HepG2 (cell line): ENCODE results near the gene PA2G4. TPM values are rescaled to one million over a fixed set of nuclear protein-coding genes. Genes with fewer than 3 reads are reported as not detected.
A peak's percentile ranks its signal among the peaks of the same experiment; 100 is the strongest.

Experiments
- ATAC-seq: fragments of 200-7000 bp; cut with Tn5 transposase; 3 replicates; pipeline ENCODE4 v1.9.1; 2020; ENCODE audit warnings: mild to moderate bottlenecking, moderate library complexity
- BruUV-seq: library from RNA; stranded (reverse); fragments of 400-500 nt; replicated peaks from 2 replicates; lab custom pipeline; 2021; lab: Mats Ljungman, UMichigan
- CTCF ChIA-PET: fragments of 300-600 bp; formaldehyde crosslinking; extraction: SDS; loops from one replicate; lab custom pipeline; 2021; ENCODE audit warnings: low total read pairs, inconsistent platforms, low intra/inter-chr PET ratio; lab: Yijun Ruan, JAX
- POLR2A ChIA-PET: fragments of 350-600 bp; sonication (Branson Sonifier 250); formaldehyde crosslinking; loops from one replicate; lab custom pipeline; 2020; ENCODE audit warnings: antibody characterized with exemption, inconsistent platforms; lab: Yijun Ruan, JAX
- DNase-seq: peaks from one replicate; pipeline ENCODE4 v3.0.0-alpha.2; 2015; ENCODE audit warnings: low spot score
- FAIRE-seq: peaks from 3 replicates; lab custom pipeline; 2011; peaks lifted over from hg19 to GRCh38; lab: Jason Lieb, UNC
- H2AFZ ChIP-seq: one replicate; pipeline ENCODE4 v1.6.1; 2011; ENCODE audit warnings: low read length, inconsistent platforms
- H3K27ac ChIP-seq: fragments of 300-600 bp; 3 replicates; pipeline ENCODE4 v1.8.0; 2011; ENCODE audit warnings: mixed run types, mild to moderate bottlenecking, mixed read lengths, low read length, inconsistent platforms; ENCODE audit not compliant: insufficient read depth; ENCODE audit errors: extremely low read length
- H3K27me3 ChIP-seq, 2 experiments: fragments of 200-600 bp in 1 of 2; 2 replicates in 1 of 2; 3 replicates in 1 of 2; pipeline versions ENCODE4 v1.6.0 to v1.8.0; 2011; ENCODE audit warnings: low read length in 2 of 2, mild to moderate bottlenecking in 2 of 2, moderate library complexity in 2 of 2, inconsistent platforms in 1 of 2; ENCODE audit not compliant: insufficient read depth in 2 of 2, control insufficient read depth in 1 of 2
- H3K36me3 ChIP-seq, 2 experiments: fragments of 200-600 bp in 1 of 2; replicated peaks in 1 of 2; 2 replicates in 1 of 2; 3 replicates in 1 of 2; pipeline versions ENCODE4 v1.5.1 to v1.8.0; 2011; ENCODE audit warnings: low read length in 2 of 2, inconsistent platforms in 1 of 2; ENCODE audit not compliant: insufficient read depth in 2 of 2, control insufficient read depth in 1 of 2
- H3K4me1 ChIP-seq: 2 replicates; pipeline ENCODE4 v1.5.1; 2012; ENCODE audit warnings: low read length, inconsistent platforms; ENCODE audit not compliant: insufficient read depth
- H3K4me2 ChIP-seq: 2 replicates; pipeline ENCODE4 v1.6.0; 2011; ENCODE audit warnings: low read depth, low read length, inconsistent platforms
- H3K4me3 ChIP-seq, 3 experiments: fragments of 200-600 bp in 1 of 3; sonication (generic), shearing (Covaris generic) in 1 of 3; replicated peaks in 1 of 3; 2 replicates each; pipeline ENCODE4 v1.5.1; 2011 to 2016; ENCODE audit warnings: low read length in 3 of 3, inconsistent platforms in 2 of 3, low read depth in 2 of 3, mild to moderate bottlenecking in 2 of 3, control low read depth in 1 of 3, mixed read lengths in 1 of 3; ENCODE audit not compliant: insufficient read depth in 1 of 3
- H3K79me2 ChIP-seq: one replicate; pipeline ENCODE4 v1.6.1; 2011; ENCODE audit warnings: low read length, inconsistent platforms; ENCODE audit not compliant: insufficient read depth
- H3K9ac ChIP-seq: 2 replicates; pipeline ENCODE4 v1.6.0; 2011; ENCODE audit warnings: mild to moderate bottlenecking, low read depth, low read length, inconsistent platforms; ENCODE audit not compliant: insufficient read depth
- H3K9me3 ChIP-seq: 2 replicates; pipeline ENCODE4 v1.5.1; 2012; ENCODE audit warnings: mild to moderate bottlenecking, low read length
- H4K20me1 ChIP-seq: 2 replicates; pipeline ENCODE4 v1.6.0; 2011; ENCODE audit warnings: inconsistent platforms, mild to moderate bottlenecking, low read length, moderate library complexity; ENCODE audit not compliant: insufficient read depth
- ATM ChIP-seq: fragments of 450-650 bp; IDR thresholded peaks from 2 replicates; pipeline ENCODE4 v1.7.1; 2017; ENCODE audit warnings: mild to moderate bottlenecking, borderline replicate concordance
- DNMT1 ChIP-seq: sonication (generic); formaldehyde crosslinking; IDR thresholded peaks from 2 replicates; pipeline ENCODE4 v1.5.1; 2020; ENCODE audit warnings: mild to moderate bottlenecking, missing genetic modification reagents
- FOXP1 ChIP-seq, 2 experiments: fragments of 450-650 bp in 1 of 2; IDR thresholded peaks; 2 replicates each; pipeline ENCODE4 v1.6.1; 2017 to 2018; ENCODE audit warnings: antibody characterized with exemption in 1 of 2
- GLI4 ChIP-seq: sonication (generic); formaldehyde crosslinking; IDR thresholded peaks from 2 replicates; pipeline ENCODE4 v1.5.1; 2020; ENCODE audit warnings: missing genetic modification reagents, mild to moderate bottlenecking, moderate library complexity, borderline replicate concordance
- HDAC1 ChIP-seq: sonication (generic); formaldehyde crosslinking; IDR thresholded peaks from 2 replicates; pipeline ENCODE4 v1.5.1; 2020; ENCODE audit warnings: mild to moderate bottlenecking, missing genetic modification reagents
- HNF4A ChIP-seq: sonication (generic); formaldehyde crosslinking; IDR thresholded peaks from 2 replicates; pipeline ENCODE4 v1.4.0; 2020; ENCODE audit warnings: missing genetic modification reagents
- SAP130 ChIP-seq: IDR thresholded peaks from 2 replicates; pipeline ENCODE4 v1.6.1; 2016; ENCODE audit warnings: low read depth
- SIN3A ChIP-seq: IDR thresholded peaks from 2 replicates; pipeline ENCODE4 v1.6.1; 2011; ENCODE audit warnings: low read depth, mild to moderate bottlenecking, control low read depth, low read length, borderline replicate concordance
- TEF ChIP-seq: sonication (generic); formaldehyde crosslinking; IDR thresholded peaks from 2 replicates; pipeline ENCODE4 v1.5.0; 2020; ENCODE audit warnings: missing genetic modification reagents
- ZBTB7B ChIP-seq: sonication (generic); formaldehyde crosslinking; IDR thresholded peaks from 2 replicates; pipeline ENCODE4 v1.4.0; 2020; ENCODE audit warnings: missing genetic modification reagents
- ZFP36L2 ChIP-seq: sonication (generic); formaldehyde crosslinking; IDR thresholded peaks from 2 replicates; pipeline ENCODE4 v1.4.0; 2020; ENCODE audit warnings: missing genetic modification reagents
- ZMAT3 ChIP-seq: sonication (generic); formaldehyde crosslinking; conservative IDR thresholded peaks from 2 replicates; pipeline ENCODE4 v1.7.0; 2021; ENCODE audit warnings: missing genetic modification reagents
- ZNF296 ChIP-seq: sonication (generic); formaldehyde crosslinking; conservative IDR thresholded peaks from 2 replicates; pipeline ENCODE4 v1.5.0; 2020; ENCODE audit warnings: mild to moderate bottlenecking, missing genetic modification reagents
- ZSCAN25 ChIP-seq: sonication (generic); formaldehyde crosslinking; IDR thresholded peaks from 2 replicates; pipeline ENCODE4 v1.8.0; 2022; ENCODE audit warnings: mild to moderate bottlenecking, missing genetic modification reagents
- WGBS: methylation state at CpG from one replicate; pipeline ENCODE4 v1.1.6; 2017; ENCODE audit warnings: low lambda C conversion rate; 5-methylcytosine and 5-hydroxymethylcytosine counted together
- in situ Hi-C: cut with HindIII; loops from 2 replicates; pipeline ENCODE4 v1.10.0; 2017; ENCODE audit warnings: low pct_unique_long_range_greater_than_20kb; ENCODE audit not compliant: extremely low pct_ligation_motif_present
- intact Hi-C: fragments of 100-400 bp; cut with micrococcal nuclease; formaldehyde crosslinking; loops from one replicate; pipeline ENCODE4 v1.10.0; 2022; ENCODE audit not compliant: unreplicated experiment
- polyA plus RNA-seq, 8 experiments: library from polyadenylated mRNA; depleted of rRNA in 3 of 8; stranded (reverse) in 7 of 8; unstranded in 1 of 8; fragments of >200 nt; fragmentation: Illumina TruSeq in 4 of 8; extraction: Trizol in 4 of 8; gene quantifications; 2 replicates each; pipeline versions ENCODE4 v1.2.1 to v1.2.3, GENCODE V29; 2011 to 2016; ENCODE audit warnings: low read depth in 4 of 8, missing spikeins in 1 of 8, mixed read lengths in 1 of 8; ENCODE audit not compliant: insufficient read depth in 1 of 8
- total RNA-seq, 5 experiments: library from RNA; depleted of rRNA; stranded (reverse); fragments of >200 nt; fragmentation: Illumina TruSeq; extraction: Trizol; gene quantifications; 2 replicates each; pipeline ENCODE4 v1.2.3, GENCODE V29; 2016; ENCODE audit warnings: low read depth in 1 of 5
- TF ChIP-seq, protein P1 (sequence below): sonication (generic); formaldehyde crosslinking; IDR thresholded peaks from 2 replicates; pipeline ENCODE4 v1.4.0; 2020; ENCODE audit warnings: missing genetic modification reagents, low read depth, mild to moderate bottlenecking, borderline replicate concordance
- TF ChIP-seq, protein P2 (sequence below): sonication (generic); formaldehyde crosslinking; IDR thresholded peaks from 2 replicates; pipeline ENCODE4 v1.4.0; 2020; ENCODE audit warnings: missing genetic modification reagents
- TF ChIP-seq, protein P3 (sequence below): sonication (generic); formaldehyde crosslinking; IDR thresholded peaks from 2 replicates; pipeline ENCODE4 v1.4.0; 2020; ENCODE audit warnings: missing genetic modification reagents

Gene PA2G4
- total and polyA plus RNA-seq, 2 of the 13 experiments (the other 11 are each of a cell fraction or from before 2014, with no cell fraction given) = 147 to 240 TPM

DNA sequence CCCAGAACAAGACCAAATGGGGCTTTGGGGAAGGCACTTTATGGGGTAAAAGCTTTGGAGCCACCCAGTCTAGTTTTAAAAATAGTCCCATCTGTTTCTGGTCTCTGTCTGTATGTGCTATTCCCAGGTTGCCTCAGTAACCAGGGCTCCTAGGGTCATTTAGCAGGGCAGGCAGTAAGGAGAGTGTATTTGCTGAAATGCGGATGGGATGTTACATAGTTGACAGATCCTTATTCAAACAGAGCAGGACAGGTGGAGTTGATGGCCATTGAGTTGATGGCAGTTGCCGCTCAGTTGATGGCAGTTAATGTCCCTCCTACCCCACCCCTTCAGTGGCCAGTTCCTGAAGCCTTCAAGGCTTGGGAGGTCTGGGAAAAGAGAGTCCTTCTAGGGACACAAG lies 18.3 kb downstream of the PA2G4 start (continued):
- TF ChIP-seq, protein P1, sequence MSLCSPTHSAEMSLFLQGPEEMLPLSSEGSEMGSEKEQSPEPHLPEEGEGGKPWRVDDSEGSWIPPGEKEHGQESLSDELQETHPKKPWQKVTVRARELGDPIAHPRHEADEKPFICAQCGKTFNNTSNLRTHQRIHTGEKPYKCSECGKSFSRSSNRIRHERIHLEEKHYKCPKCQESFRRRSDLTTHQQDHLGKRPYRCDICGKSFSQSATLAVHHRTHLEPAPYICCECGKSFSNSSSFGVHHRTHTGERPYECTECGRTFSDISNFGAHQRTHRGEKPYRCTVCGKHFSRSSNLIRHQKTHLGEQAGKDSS = no peak
- 0 out of 2 replicates have a peak, but pooled peaks have one; percentile 14 for TF ChIP-seq HNF4A
- TF ChIP-seq HDAC1 (CRISPR knock-in tag) = 0 out of 2 replicates have a peak, but pooled peaks have one; percentile 29
- 0 out of 2 replicates have a peak, but pooled peaks have one; percentile 22 for TF ChIP-seq ZSCAN25
- no peak for TF ChIP-seq ATM
- TF ChIP-seq SAP130 (CRISPR knock-in tag) = peak; percentile 43; the same call in 1 of the 2 replicates
- TF ChIP-seq ZBTB7B = no peak
- TF ChIP-seq DNMT1 = no peak

DNA sequence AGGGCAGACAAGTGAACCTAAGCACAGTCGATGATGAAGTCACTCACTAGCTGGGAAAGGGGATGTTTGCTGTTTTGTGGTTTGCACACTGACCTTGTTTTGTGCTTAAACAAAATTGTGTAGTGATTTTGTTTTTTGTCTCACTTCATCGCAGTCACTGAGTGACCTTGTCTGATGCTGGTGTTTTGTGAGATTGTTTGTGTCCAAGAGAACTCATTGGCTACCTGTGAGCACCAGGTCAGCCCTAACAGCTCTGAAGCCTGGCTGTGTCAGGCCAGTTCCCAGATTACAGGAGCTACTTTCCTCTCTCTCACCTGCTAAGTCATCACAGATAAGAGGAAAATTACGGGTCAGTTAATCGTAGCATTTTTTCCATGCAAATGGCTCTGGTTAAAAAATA lies 19.8 kb downstream of the PA2G4 start:
- ATAC-seq (no peak), DNase-seq (peak; percentile 43), FAIRE-seq (no peak)
- Histone ChIP-seq H2AFZ (no peak overlapping the region), H3K27me3 (no peaks in the 10 kb centered on the region), H3K27ac (peak overlapping the region; percentile 43), H3K36me3 (0 out of 5 replicates have a peak, but pooled peaks cover 0 to 4% of the 10 kb centered on the region in 2 experiments), H3K4me3 (no peak overlapping the region), H3K4me1 (peaks cover 84% of the 10 kb centered on the region), H3K4me2 (no peak overlapping the region), H3K79me2 (peaks cover 14% of the 10 kb centered on the region), H3K9ac (no peak overlapping the region), H3K9me3 (no peaks in the 10 kb centered on the region), H4K20me1 (no peaks in the 10 kb centered on the region)
- intact Hi-C loops (no loop called here), in situ Hi-C loops (loop anchor here (5.0 kb wide), 1 partner anchor 33 kb away; the partner anchor contains the start of gene MYL6)
- no TSS peak for BruUV-seq
- CTCF ChIA-PET = no interaction called here
- 49% methylated on average over 4 of the region's 4 CpGs for WGBS
- POLR2A ChIA-PET = interaction anchor here (1.2 to 1.5 kb wide), 3 partner anchors 34 to 66 kb away, joined by 4 to 8 read pairs (median 6); partner anchors contain the start of genes MYL6 and SMARCC2
- TF ChIP-seq FOXP1 (IDR thresholded peaks at IDR 0.05) (no peak), FOXP1 (CRISPR knock-in tag; IDR thresholded peaks at IDR 0.05) (peak; percentile 24; the same call in 1 of the 2 replicates), ZFP36L2 (CRISPR knock-in tag) (no peak), ZMAT3 (CRISPR knock-in tag) (no peak), TEF (CRISPR knock-in tag) (no peak), SIN3A (no peak), ZNF296 (CRISPR knock-in tag) (no peak), GLI4 (CRISPR knock-in tag) (no peak)
- TF ChIP-seq, protein P2, sequence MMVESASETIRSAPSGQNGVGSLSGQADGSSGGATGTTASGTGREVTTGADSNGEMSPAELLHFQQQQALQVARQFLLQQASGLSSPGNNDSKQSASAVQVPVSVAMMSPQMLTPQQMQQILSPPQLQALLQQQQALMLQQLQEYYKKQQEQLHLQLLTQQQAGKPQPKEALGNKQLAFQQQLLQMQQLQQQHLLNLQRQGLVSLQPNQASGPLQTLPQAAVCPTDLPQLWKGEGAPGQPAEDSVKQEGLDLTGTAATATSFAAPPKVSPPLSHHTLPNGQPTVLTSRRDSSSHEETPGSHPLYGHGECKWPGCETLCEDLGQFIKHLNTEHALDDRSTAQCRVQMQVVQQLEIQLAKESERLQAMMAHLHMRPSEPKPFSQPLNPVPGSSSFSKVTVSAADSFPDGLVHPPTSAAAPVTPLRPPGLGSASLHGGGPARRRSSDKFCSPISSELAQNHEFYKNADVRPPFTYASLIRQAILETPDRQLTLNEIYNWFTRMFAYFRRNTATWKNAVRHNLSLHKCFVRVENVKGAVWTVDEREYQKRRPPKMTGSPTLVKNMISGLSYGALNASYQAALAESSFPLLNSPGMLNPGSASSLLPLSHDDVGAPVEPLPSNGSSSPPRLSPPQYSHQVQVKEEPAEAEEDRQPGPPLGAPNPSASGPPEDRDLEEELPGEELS (CRISPR knock-in tag) = peak; percentile 15; the same call in 1 of the 2 replicates
- TF ChIP-seq, protein P3, sequence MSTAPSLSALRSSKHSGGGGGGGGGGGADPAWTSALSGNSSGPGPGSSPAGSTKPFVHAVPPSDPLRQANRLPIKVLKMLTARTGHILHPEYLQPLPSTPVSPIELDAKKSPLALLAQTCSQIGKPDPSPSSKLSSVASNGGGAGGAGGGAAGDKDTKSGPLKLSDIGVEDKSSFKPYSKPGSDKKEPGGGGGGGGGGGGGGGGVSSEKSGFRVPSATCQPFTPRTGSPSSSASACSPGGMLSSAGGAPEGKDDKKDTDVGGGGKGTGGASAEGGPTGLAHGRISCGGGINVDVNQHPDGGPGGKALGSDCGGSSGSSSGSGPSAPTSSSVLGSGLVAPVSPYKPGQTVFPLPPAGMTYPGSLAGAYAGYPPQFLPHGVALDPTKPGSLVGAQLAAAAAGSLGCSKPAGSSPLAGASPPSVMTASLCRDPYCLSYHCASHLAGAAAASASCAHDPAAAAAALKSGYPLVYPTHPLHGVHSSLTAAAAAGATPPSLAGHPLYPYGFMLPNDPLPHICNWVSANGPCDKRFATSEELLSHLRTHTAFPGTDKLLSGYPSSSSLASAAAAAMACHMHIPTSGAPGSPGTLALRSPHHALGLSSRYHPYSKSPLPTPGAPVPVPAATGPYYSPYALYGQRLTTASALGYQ (CRISPR knock-in tag) = no peak
